Measurements from ENCODE around the gene MN1.

- TF ChIP-seq POLR2AphosphoS5 (IDR thresholded peaks at IDR 0.05) (no peak), CTCF (IDR thresholded peaks at IDR 0.05) (no peak)
Observed at GRCh38 chr22:27713461-27713860, 88.1 kb downstream of the MN1 start.
